ENCODE measurements around the gene RGL1. TPM values are rescaled to one million over a fixed set of nuclear protein-coding genes. Genes with fewer than 3 reads are reported as not detected.
"Not testable (repeated sequence)": the region's sequence is repeated elsewhere in the genome, so short reads cannot be mapped to it uniquely, and the experiment has no call there.

The RGL1 gene
- total RNA-seq, 1 experiment from 2014 or later, result 17.0 TPM

DNA sequence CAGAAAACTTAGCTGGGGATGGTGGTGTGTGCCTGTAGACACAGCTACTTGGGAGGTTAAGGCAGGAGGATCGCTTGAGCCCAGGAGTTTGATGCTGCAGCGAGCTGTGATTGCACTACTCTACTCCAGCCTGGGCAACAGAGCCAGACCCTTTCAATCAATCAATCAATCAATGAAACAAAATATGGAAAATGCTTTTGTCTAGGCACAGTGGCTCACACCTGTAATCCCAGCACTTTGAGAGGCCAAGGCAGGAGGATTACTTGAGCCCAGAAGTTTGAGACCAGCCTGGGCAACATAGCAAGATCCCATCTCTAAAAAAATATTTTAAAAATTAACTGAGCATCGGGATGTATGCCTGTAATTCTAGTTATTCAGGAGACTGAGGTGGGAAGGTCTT lies 19.0 kb upstream of the RGL1 start:
- not testable (repeated sequence) for DNase-seq (ENCODE audit: low read depth)

DNA sequence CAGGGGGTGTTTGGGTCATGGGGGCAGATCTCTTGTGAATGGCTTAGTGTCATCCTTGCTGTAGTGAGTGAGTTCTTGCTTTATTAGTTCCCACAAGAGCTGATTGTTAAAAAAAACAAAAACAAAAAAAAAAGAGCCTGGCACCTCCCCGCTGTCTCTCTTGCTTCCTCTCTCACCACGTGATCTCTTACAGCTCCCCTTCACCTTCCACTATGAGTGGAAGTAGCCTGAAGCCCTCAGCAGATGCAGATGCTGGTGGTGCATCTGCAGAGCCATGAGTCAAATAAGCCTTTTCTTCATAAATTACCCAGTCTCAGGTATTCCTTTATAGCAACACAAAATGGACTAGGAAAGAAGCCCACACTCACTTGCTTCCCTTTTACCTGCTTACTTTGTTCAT lies 17.2 kb upstream of the RGL1 start:
- no peak for DNase-seq (ENCODE audit: low read depth)

- no peak for DNase-seq (ENCODE audit: low read depth)
These were observed 13.6 kb upstream of the RGL1 start for GRCh38 chr1:183791319-183791718.

GRCh38 chr1:183792300-183792699 lies 12.6 kb upstream of the RGL1 start:
- DNase-seq (ENCODE audit: low read depth), result no peak

GRCh38 chr1:183794088-183794487 lies 10.8 kb upstream of the RGL1 start:
- no peak for DNase-seq (ENCODE audit: low read depth)

- no peak for DNase-seq (ENCODE audit: low read depth)
These were observed 4.5 kb upstream of the RGL1 start for GRCh38 chr1:183800449-183800848.

GRCh38 chr1:183801649-183802048 lies 3.3 kb upstream of the RGL1 start:
- DNase-seq (ENCODE audit: low read depth), result no peak

GRCh38 chr1:183804387-183804786 lies 533 bp upstream of the RGL1 start:
- DNase-seq (ENCODE audit: low read depth), result no peak

DNA sequence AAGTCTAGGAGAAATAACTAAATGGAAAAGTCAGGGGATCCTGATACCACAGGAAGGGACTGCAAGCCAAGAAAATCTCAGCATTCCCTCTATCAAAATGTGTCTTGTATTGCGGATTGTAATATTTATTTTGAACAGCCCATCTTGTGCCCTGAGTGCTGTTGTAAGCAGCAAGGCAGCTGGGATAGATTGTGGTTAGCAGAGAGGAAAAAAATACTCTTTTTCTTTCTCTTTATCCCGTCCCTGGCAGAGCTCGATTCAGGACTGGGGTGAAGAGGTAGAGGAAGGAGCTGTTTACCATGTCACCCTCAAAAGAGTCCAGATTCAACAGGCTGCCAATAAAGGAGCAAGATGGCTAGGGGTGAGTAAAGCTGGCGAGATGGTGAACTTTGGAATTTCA lies 1.2 kb downstream of the RGL1 start:
- peak; percentile 40 for DNase-seq (ENCODE audit: low read depth)

GRCh38 chr1:183806675-183807074 lies 1.8 kb downstream of the RGL1 start:
- DNase-seq (ENCODE audit: low read depth), result no peak

DNA sequence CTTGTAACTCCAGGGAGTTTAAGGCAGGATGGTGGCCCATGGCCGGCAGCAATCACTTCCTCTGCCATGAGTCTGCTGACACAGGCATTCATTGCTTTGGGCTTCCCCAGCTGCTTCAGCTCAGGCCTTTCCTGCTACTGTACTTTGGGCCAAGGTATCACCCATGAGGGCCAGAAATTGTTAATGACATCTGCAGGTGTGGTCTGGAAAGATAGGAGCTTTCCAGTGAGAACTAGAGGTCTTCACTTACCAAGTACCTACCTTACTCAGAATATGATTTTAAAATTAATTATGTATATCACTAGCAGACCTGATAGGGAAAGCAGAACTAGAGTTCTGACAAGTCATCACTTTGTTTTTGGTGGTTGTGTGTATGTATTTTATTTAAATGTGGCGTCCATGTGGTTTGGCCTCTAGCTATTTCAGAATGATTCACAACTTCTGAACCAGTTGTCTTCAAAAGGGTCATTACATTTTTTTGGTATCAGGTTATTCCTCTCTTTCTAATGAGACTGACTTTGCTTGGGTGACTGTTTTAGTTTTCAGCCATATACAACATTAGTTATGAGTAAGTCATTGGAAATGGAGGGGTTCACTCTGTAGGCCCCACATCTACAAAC lies 2.7 kb downstream of the RGL1 start:
- DNase-seq (ENCODE audit: low read depth), result peak; percentile 84

DNA sequence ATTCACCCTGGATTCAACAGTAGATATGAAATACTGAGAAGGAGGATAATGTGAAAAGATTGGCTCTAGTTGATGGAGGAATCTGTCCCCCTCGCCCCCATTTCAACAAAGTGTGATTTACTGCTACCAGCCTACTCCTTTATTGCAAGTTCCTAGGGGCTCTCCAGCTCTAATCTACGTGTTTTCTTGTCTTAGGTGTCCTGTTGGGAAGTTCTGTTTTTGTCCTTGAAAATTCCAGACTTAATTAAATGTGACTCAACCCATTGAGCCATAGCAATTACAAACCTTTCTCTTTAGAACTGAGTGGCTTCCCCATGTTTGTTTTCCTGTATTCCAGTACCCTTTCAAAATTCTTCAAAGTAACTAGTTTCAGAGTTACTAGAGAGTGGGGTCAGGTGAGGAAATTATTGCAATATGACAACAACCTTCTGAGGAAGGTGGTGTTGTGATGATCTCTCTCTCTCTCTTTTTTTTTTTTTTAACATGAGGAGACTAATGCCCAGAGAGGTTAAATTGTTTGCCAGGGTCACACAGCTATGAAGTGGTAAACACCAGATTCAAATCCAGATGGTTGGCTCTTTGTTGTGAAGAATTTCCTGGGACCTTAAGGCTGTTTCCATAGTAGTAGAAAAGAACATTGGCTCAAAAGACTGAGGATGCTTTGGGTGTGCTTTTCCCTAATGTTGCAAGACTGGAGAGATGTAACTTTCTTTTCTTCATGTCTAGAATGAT lies 3.5 kb downstream of the RGL1 start:
- no peak for DNase-seq (ENCODE audit: low read depth)

- peak; percentile 47 for DNase-seq (ENCODE audit: low read depth)
These were observed 5.2 kb downstream of the RGL1 start for GRCh38 chr1:183810121-183810520.

GRCh38 chr1:183810756-183811544 lies 6.0 kb downstream of the RGL1 start:
- no peak for DNase-seq (ENCODE audit: low read depth)

- DNase-seq (ENCODE audit: low read depth), result no peak
These were observed 7.2 kb downstream of the RGL1 start for GRCh38 chr1:183812128-183812527.

DNA sequence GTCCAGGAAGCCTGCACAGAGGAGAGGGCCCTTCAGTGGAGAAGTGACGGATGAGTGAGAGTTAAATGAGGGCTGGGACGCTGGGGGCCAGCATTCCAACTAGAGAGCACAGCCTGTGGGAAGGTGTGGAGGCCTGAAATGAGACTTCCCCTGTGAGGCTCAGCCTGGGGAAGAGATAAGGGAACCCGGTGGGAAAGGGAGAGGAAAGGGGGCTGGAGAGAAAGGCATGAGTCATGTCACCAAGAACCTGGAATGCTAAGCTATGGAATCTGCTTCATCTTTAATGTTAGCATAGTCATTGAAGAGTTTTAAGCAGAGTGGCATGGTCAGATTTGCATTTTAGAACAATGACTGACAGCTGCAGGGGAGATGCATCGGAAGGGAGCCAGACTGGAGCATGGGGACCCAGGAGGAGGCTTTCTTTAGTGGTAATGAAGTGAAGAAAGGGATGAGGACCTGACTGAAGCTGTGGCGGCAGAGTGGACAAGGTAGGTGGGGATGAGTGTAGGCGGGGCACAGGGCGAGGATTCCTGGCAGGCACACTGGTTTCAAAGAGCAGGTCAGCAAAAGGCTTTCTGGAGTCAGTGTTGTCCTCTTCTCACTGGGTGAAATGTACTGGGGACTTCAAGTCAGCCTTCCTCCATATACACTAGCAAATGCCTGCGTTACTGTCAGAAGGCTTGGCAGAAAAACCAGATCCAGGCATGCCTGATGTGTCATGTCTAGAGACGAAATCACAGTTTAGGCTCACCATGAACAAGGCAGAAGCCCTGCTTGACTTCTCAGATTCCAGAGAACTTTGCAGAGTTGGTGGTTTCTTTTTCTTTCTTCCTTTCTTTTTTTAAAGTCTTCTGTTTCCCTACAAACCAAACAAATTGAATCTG lies 8.0 kb downstream of the RGL1 start:
- DNase-seq (ENCODE audit: low read depth), result peak; percentile 46

- DNase-seq (ENCODE audit: low read depth), result no peak
These were observed 9.3 kb downstream of the RGL1 start for GRCh38 chr1:183814121-183814681.

DNA sequence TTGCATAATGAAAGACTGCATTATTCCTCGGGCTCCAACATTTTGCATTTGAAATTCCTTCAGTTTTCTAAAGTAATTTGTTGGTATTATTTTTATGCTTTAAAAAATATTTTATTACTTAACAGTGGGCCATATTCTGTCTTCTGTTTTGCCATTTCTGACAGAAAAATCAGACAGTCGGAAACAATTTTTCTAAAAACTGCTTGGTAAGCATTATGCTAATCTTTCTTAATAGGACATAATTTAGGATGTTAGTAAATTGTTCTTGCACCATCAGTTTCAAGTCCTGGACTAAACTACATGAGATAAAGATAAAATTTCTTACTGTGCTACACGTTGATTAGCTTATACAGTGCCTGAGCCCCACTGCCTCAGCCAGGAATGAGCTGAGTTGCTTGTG lies 11.2 kb downstream of the RGL1 start:
- DNase-seq (ENCODE audit: low read depth), result no peak

GRCh38 chr1:183817576-183818288 lies 12.8 kb downstream of the RGL1 start:
- no peak for DNase-seq (ENCODE audit: low read depth)

DNA sequence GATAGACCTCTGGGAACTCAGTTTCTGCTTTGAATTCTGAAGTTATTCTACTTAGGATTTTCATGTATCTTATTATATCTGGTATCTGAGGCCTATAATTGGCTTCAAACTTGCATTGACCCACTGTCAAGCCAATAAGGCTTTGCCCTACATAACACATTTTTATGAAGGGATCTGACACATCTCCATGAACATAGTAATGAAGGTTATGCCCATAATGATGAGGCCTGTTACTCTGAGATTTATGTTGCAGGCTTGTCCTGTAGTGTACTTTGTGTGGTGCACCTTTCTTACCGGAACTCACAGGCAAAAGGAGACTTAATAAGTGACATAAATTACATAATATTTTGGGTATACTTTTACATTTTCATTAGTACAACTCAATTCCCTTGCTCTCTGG lies 14.1 kb downstream of the RGL1 start:
- DNase-seq (ENCODE audit: low read depth), result no peak
